ENCODE measurements around the gene PRKACG. TPM values are rescaled to one million over a fixed set of nuclear protein-coding genes. Genes with fewer than 3 reads are reported as not detected.

The PRKACG gene
- total and polyA plus RNA-seq, 7 experiments from 2014 or later: not detected

DNA sequence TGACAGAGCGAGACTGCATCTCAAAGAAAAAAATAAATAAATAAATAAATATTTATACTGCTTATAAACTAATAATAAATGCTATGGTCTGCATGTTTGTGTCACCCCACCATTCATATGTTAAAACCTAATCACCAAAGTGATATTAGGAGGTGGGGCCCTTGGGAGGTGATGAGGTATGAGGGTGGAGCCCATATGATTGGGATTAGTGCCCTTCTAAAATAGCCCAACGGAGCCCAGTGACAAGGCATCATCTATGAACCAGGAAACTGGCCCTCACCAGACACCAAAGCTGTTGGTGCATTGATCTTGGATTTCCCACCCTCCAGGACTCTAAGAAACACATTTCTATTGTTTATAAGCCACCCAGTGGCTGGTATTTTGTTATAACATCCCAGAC is 26.7 kb upstream of the PRKACG start:
- Mint-ChIP-seq H3K9me3 (no peaks in the 10 kb centered on the region), H3K36me3 (peaks cover 3 to 16% (median 6%) of the 10 kb centered on the region in 5 donors), H3K4me1 (peaks cover 24 to 64% (median 49%) of the 10 kb centered on the region in 7 donors), H3K27me3 (no peaks in the 10 kb centered on the region), H3K27ac (peak overlapping the region in 1 of 9 donors; percentile 0), H3K4me3 (no peak overlapping the region)
- POLR2A ChIA-PET: no interaction called here
- DNase-seq (no peak), ATAC-seq (no peak)
- Histone ChIP-seq H3K9me3 (ENCODE audit: control insufficient read depth in 2 of 3, low read length in 3 of 3) (no peaks in the 10 kb centered on the region), H3K4me1 (ENCODE audit: control insufficient read depth in 2 of 2, insufficient read depth in 2 of 2, low read length in 2 of 2) (peaks cover 4 to 7% of the 10 kb centered on the region in 2 donors), H3K4me3 (ENCODE audit: low read length) (no peak overlapping the region), H3K36me3 (ENCODE audit: control insufficient read depth in 2 of 3, insufficient read depth in 3 of 3, low read length in 3 of 3) (peaks cover 0 to 17% (median 0%) of the 10 kb centered on the region in 3 experiments), H3K27ac (ENCODE audit: low read depth, low read length) (no peak overlapping the region), H3K27me3 (ENCODE audit: control insufficient read depth in 2 of 2, insufficient read depth in 2 of 2, low read length in 2 of 2) (no peaks in the 10 kb centered on the region)
- CTCF ChIA-PET: no interaction called here
- intact Hi-C loops (cut with micrococcal nuclease): no loop called here

DNA sequence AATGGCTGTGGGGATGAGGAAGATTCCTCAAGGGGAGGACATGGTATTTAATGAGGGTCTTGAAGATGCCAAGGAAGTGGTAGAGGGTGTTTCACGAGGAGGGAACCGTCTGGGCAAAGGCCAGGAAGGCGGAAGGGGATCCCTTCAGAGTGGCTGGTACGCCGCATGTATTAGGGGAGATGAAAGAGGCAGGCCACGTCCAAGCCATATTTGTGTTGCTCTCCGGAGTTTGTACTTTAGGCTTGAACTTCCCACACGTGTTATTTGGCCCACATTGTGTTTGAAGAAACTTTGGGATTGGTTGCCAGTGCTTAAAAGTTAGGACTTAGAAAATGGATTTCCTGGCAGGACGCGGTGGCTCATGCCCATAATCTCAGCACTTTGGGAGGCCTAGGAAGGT is 22.9 kb upstream of the PRKACG start:
- Mint-ChIP-seq H3K27me3 (no peaks in the 10 kb centered on the region), H3K4me3 (peak overlapping the region; percentile 91 to 99 (median 97)), H3K36me3 (peaks cover 2 to 6% (median 4%) of the 10 kb centered on the region in 5 donors), H3K4me1 (peaks cover 13 to 69% (median 33%) of the 10 kb centered on the region in 7 donors), H3K27ac (peak overlapping the region; percentile 88 to 95 (median 91)), H3K9me3 (no peaks in the 10 kb centered on the region)
- no peaks in the 10 kb centered on the region for H3K9me3 ChIP-seq (ENCODE audit: control insufficient read depth in 2 of 3, low read length in 3 of 3)
- DNase-seq (no peak), ATAC-seq (no peak)
- ChIA-PET CTCF (interaction anchor here (0.6 to 3.5 kb wide), 7 partner anchors 13 to 441 kb away, joined by 3 to 23 read pairs (median 4); no protein-coding TSS in a partner anchor), POLR2A (interaction anchor here (0.9 to 2.1 kb wide), 5 partner anchors 8 to 17 kb away, joined by 3 to 7 read pairs (median 7); no protein-coding TSS in a partner anchor)
- peaks cover 9 to 12% of the 10 kb centered on the region in 2 donors for H3K4me1 ChIP-seq (ENCODE audit: control insufficient read depth in 2 of 2, insufficient read depth in 2 of 2, low read length in 2 of 2)
- H3K36me3 ChIP-seq (ENCODE audit: control insufficient read depth in 2 of 3, insufficient read depth in 3 of 3, low read length in 3 of 3): peaks cover 0 to 5% (median 0%) of the 10 kb centered on the region in 3 experiments
- intact Hi-C loops (cut with micrococcal nuclease): loop anchor here (1.0 to 10.0 kb wide), 8 partner anchors 8 to 1221 kb away; partner anchors contain the start of genes SMC5 (in 2 of the 2) and TJP2 (in 1 of the 2)
- peak overlapping the region; percentile 73 for H3K27ac ChIP-seq (ENCODE audit: low read depth, low read length)
- H3K4me3 ChIP-seq (ENCODE audit: low read length): peak overlapping the region; percentile 72
- no peaks in the 10 kb centered on the region for H3K27me3 ChIP-seq (ENCODE audit: control insufficient read depth in 2 of 2, insufficient read depth in 2 of 2, low read length in 2 of 2)

DNA sequence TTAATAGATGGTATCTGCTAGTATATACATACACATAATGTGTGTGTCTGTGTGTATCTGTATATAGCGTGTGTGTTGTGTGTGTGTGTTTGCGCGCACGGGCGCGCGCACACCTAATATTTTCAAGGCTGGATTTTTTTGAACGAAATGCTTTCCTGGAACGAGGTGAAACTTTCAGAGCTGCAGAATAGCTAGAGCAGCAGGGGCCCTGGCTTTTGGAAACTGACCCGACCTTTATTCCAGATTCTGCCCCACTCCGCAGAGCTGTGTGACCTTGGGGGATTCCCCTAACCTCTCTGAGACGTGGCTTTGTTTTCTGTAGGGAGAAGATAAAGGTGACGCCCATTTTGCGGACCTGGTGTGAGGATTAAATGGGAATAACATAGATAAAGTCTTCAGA is 22.4 kb upstream of the PRKACG start:
- Histone ChIP-seq H3K27me3 (ENCODE audit: control insufficient read depth in 2 of 2, insufficient read depth in 2 of 2, low read length in 2 of 2) (no peaks in the 10 kb centered on the region), H3K27ac (ENCODE audit: low read depth, low read length) (peak overlapping the region; percentile 73), H3K4me3 (ENCODE audit: low read length) (peak overlapping the region; percentile 72), H3K4me1 (ENCODE audit: control insufficient read depth in 2 of 2, insufficient read depth in 2 of 2, low read length in 2 of 2) (peaks cover 9 to 12% of the 10 kb centered on the region in 2 donors), H3K9me3 (ENCODE audit: control insufficient read depth in 2 of 3, low read length in 3 of 3) (no peaks in the 10 kb centered on the region), H3K36me3 (ENCODE audit: control insufficient read depth in 2 of 3, insufficient read depth in 3 of 3, low read length in 3 of 3) (peaks cover 0 to 5% (median 0%) of the 10 kb centered on the region in 3 experiments)
- Mint-ChIP-seq H3K4me3 (peak overlapping the region; percentile 91 to 99 (median 97)), H3K27me3 (no peaks in the 10 kb centered on the region), H3K4me1 (peaks cover 13 to 72% (median 37%) of the 10 kb centered on the region in 7 donors), H3K27ac (peak overlapping the region; percentile 88 to 95 (median 91)), H3K9me3 (no peaks in the 10 kb centered on the region), H3K36me3 (peaks cover 2 to 6% (median 4%) of the 10 kb centered on the region in 5 donors)
- ChIA-PET CTCF (interaction anchor here (0.6 to 3.5 kb wide), 9 partner anchors 9 to 440 kb away, joined by 3 to 23 read pairs (median 4); no protein-coding TSS in a partner anchor), POLR2A (interaction anchor here (0.5 to 1.8 kb wide), 6 partner anchors 8 to 1405 kb away, joined by 3 to 7 read pairs (median 4); no protein-coding TSS in a partner anchor)
- ATAC-seq (peak; percentile 29), DNase-seq (peak in 2 of 9 donors; percentile 16 to 35)
- intact Hi-C loops (cut with micrococcal nuclease): loop anchor here (1.0 to 10.0 kb wide), 8 partner anchors 8 to 1221 kb away; partner anchors contain the start of genes SMC5 (in 2 of the 2) and TJP2 (in 1 of the 2)

GRCh38 chr9:69035438-69036308 is 21.8 kb upstream of the PRKACG start, which contains the start of gene FXN:
Gene FXN (plus strand): TSS chr9:69035752. CDS start chr9:69035783, 31 bp downstream.
- Histone ChIP-seq H3K27me3 (ENCODE audit: control insufficient read depth in 2 of 2, insufficient read depth in 2 of 2, low read length in 2 of 2) (no peaks in the 10 kb centered on the region), H3K36me3 (ENCODE audit: control insufficient read depth in 2 of 3, insufficient read depth in 3 of 3, low read length in 3 of 3) (peaks cover 0 to under 1% (median 0%) of the 10 kb centered on the region in 3 experiments), H3K4me1 (ENCODE audit: control insufficient read depth in 2 of 2, insufficient read depth in 2 of 2, low read length in 2 of 2) (peaks cover 9 to 16% of the 10 kb centered on the region in 2 donors), H3K27ac (ENCODE audit: low read depth, low read length) (peak within 1 kb of the TSS; percentile 73), H3K9me3 (ENCODE audit: control insufficient read depth in 2 of 3, low read length in 3 of 3) (no peaks in the 10 kb centered on the region), H3K4me3 (ENCODE audit: low read length) (peak within 1 kb of the TSS; percentile 72)
- ChIA-PET CTCF (interaction anchor here (0.6 to 3.5 kb wide), 16 partner anchors 8 to 440 kb away, joined by 3 to 23 read pairs (median 4); no protein-coding TSS in a partner anchor), POLR2A (interaction anchor here (0.5 to 1.8 kb wide), 9 partner anchors 7 to 1405 kb away, joined by 3 to 7 read pairs (median 3); no protein-coding TSS in a partner anchor)
- intact Hi-C loops (cut with micrococcal nuclease): loop anchor here (1.0 to 10.0 kb wide), 12 partner anchors 7 to 1222 kb away; partner anchors contain the start of genes SMC5 (in 2 of the 2) and TJP2 (in 2 of the 2)
- Mint-ChIP-seq H3K27me3 (no peaks in the 10 kb centered on the region), H3K36me3 (peaks cover 0 to 4% (median 0%) of the 10 kb centered on the region in 5 donors), H3K27ac (peak within 1 kb of the TSS; percentile 88 to 95 (median 91)), H3K4me1 (peaks cover 14 to 73% (median 38%) of the 10 kb centered on the region in 7 donors), H3K4me3 (peak within 1 kb of the TSS; percentile 91 to 99 (median 97)), H3K9me3 (no peaks in the 10 kb centered on the region)
- DNase-seq (peak; percentile 60 to 89 (median 81)), ATAC-seq (peak; percentile 95)

DNA sequence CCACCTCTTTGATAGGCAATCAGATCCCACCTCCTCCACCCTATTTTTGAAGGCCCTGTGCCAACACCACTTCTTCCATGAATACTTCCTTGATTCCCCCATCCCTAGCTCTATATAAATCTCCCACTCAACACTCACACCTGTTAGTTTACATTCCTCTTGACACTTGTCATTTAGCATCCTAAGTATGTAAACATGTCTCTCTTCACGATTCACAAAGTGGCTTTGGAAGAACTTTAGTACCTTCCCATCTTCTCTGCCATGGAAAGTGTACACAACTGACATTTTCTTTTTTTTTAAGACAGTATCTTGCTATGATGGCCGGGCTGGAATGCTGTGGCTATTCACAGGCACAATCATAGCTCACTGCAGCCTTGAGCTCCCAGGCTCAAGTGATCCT is 20.2 kb upstream of the PRKACG start:
- Mint-ChIP-seq H3K36me3 (peaks cover 0 to 12% (median 0%) of the 10 kb centered on the region in 5 donors), H3K9me3 (peaks cover 0 to 9% (median 2%) of the 10 kb centered on the region in 11 donors), H3K27ac (peak overlapping the region in 3 of 9 donors; percentile 17 to 59 (median 29)), H3K4me1 (peaks cover 27 to 78% (median 53%) of the 10 kb centered on the region in 7 donors), H3K4me3 (peak overlapping the region in 7 of 10 donors; percentile 38 to 97 (median 75)), H3K27me3 (no peaks in the 10 kb centered on the region)
- Histone ChIP-seq H3K4me3 (ENCODE audit: low read length) (no peak overlapping the region), H3K27me3 (ENCODE audit: control insufficient read depth in 2 of 2, insufficient read depth in 2 of 2, low read length in 2 of 2) (no peaks in the 10 kb centered on the region), H3K4me1 (ENCODE audit: control insufficient read depth in 2 of 2, insufficient read depth in 2 of 2, low read length in 2 of 2) (peaks cover 11 to 29% of the 10 kb centered on the region in 2 donors), H3K27ac (ENCODE audit: low read depth, low read length) (no peak overlapping the region), H3K36me3 (ENCODE audit: control insufficient read depth in 2 of 3, insufficient read depth in 3 of 3, low read length in 3 of 3) (no peaks in the 10 kb centered on the region), H3K9me3 (ENCODE audit: control insufficient read depth in 2 of 3, low read length in 3 of 3) (no peaks in the 10 kb centered on the region)
- ATAC-seq: no peak
- CTCF ChIA-PET: interaction anchor here (0.6 to 3.5 kb wide), 6 partner anchors 10 to 189 kb away, joined by 4 to 23 read pairs (median 6); no protein-coding TSS in a partner anchor
- no peak for DNase-seq
- intact Hi-C loops (cut with micrococcal nuclease): loop anchor here in 1 of 2 donors (10.0 kb wide), 1 partner anchor 1221 kb away; the partner anchor contains the start of gene SMC5
- POLR2A ChIA-PET: interaction anchor here (0.6 to 1.0 kb wide), 3 partner anchors 9 to 466 kb away, joined by 3 read pairs; no protein-coding TSS in a partner anchor

Data from naive thymus-derived CD4-positive, alpha-beta T cell (primary cell).